ENCODE measurements around the gene TREH. TPM values are rescaled to one million over a fixed set of nuclear protein-coding genes. Genes with fewer than 3 reads are reported as not detected.

Gene TREH
- total RNA-seq, 1 experiment from 2014 or later = not detected

GRCh38 chr11:118655486-118656190 lies 23.8 kb downstream of the TREH start:
- Histone ChIP-seq H2BK15ac (ENCODE audit: low read depth, low read length) (no peak overlapping the region), H3K79me1 (ENCODE audit: insufficient read depth, low read depth, low read length, poor library complexity, severe bottlenecking) (no peaks in the 10 kb centered on the region), H3K9ac (ENCODE audit: extremely low read depth, insufficient read length, low read length) (no peak overlapping the region), H3K23ac (ENCODE audit: insufficient read length, low read depth, low read length) (no peak overlapping the region), H4K8ac (replicated peaks; ENCODE audit: insufficient read length, low read depth, low read length) (no peak overlapping the region), H2BK12ac (ENCODE audit: insufficient read length, low read depth, low read length) (no peak overlapping the region), H3K56ac (ENCODE audit: insufficient read length, low read depth, low read length) (no peak overlapping the region), H3K9me3 (ENCODE audit: control insufficient read depth, low read depth, low read length) (no peaks in the 10 kb centered on the region), H3K4ac (ENCODE audit: low read depth, low read length) (no peak overlapping the region), H2BK120ac (ENCODE audit: low read depth, low read length, poor library complexity, severe bottlenecking) (no peak overlapping the region), H3K79me2 (ENCODE audit: insufficient read depth, low read length) (no peaks in the 10 kb centered on the region), H3K14ac (ENCODE audit: insufficient read depth, low read length) (no peak overlapping the region), H4K20me1 (ENCODE audit: control insufficient read depth, insufficient read depth, insufficient read length) (peaks cover 2% of the 10 kb centered on the region), H3T11ph (ENCODE audit: low read length) (no peak overlapping the region), H3K23me2 (ENCODE audit: insufficient read length, low read depth, low read length, poor library complexity, severe bottlenecking) (no peaks in the 10 kb centered on the region), H2AFZ (ENCODE audit: low read length) (no peak overlapping the region), H3K4me2 (ENCODE audit: insufficient read depth, insufficient read length, low read length) (no peak overlapping the region), H2AK5ac (ENCODE audit: insufficient read length, low read length) (no peak overlapping the region), H2BK5ac (ENCODE audit: insufficient read length, low read length) (no peak overlapping the region), H2BK20ac (ENCODE audit: low read depth, low read length, poor library complexity, severe bottlenecking) (no peak overlapping the region), H4K5ac (ENCODE audit: insufficient read length, low read depth, low read length) (no peak overlapping the region), H3K27me3 (ENCODE audit: insufficient read depth, low read length) (no peaks in the 10 kb centered on the region), H3K4me1 (ENCODE audit: insufficient read depth, low read length) (peaks cover 2% of the 10 kb centered on the region; the same call in 1 of the 2 replicates), H3K18ac (ENCODE audit: insufficient read length, low read depth, low read length) (no peak overlapping the region), H3K27ac (ENCODE audit: insufficient read length, low read depth, low read length) (no peak overlapping the region), H4K91ac (ENCODE audit: insufficient read length, low read depth, low read length) (no peak overlapping the region)
- no peak for TF ChIP-seq CTCF (conservative IDR thresholded peaks at IDR 0.05)
- Mint-ChIP-seq H3K27ac (no peak overlapping the region), H3K9me3 (no peaks in the 10 kb centered on the region), H3K4me1 (peaks cover 27 to 33% of the 10 kb centered on the region in 2 experiments), H3K27me3 (ENCODE audit: low read depth) (no peaks in the 10 kb centered on the region; the same call in 1 of the 2 replicates), H3K4me3 (no peak overlapping the region), H3K36me3 (ENCODE audit: insufficient read depth in 1 of 3, low read depth in 3 of 3) (peaks cover 9 to 53% (median 49%) of the 10 kb centered on the region in 3 experiments; a peak in 6 of 7 replicates)
- no peak for DNase-seq
- no CpG with 5 or more reads among the region's 7 CpGs for WGBS (ENCODE audit: extremely low coverage, insufficient read length, low lambda C conversion rate)

Data from H9 (cell line).